GM10266 (cell line): ENCODE results near the gene ADCK1.

Source experiments
- DNase-seq: peaks from one replicate; pipeline ENCODE4 v3.0.0; 2012; ENCODE audit errors: extremely low spot score
- TF ChIP-seq, protein P1 (sequence below): IDR thresholded peaks from 2 replicates; pipeline ENCODE4 v1.5.1; 2012; ENCODE audit warnings: mild to moderate bottlenecking, low read depth; ENCODE audit not compliant: control insufficient read depth, insufficient read depth; ENCODE audit errors: missing control alignments

The ADCK1 gene

DNA sequence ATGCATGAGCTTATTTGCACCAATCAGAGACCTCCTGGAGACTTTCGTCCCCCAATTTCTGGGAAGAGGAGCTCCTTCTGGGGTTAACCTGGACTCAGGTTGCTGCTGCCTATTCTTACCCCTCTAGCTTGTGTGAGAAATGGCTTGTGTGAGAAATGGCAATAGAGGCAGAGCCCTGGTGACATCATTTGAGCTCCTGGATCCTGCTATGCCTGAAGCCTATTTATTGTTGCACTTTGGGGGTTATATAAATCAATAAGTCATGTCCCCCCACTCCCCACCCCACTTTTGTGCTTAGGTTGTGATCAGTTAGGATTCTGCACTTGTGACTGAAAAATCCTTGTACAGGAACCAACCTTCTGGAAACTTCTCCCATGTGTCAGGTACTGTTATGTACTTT is 167.2 kb downstream of the ADCK1 start:
- TF ChIP-seq, protein P1, sequence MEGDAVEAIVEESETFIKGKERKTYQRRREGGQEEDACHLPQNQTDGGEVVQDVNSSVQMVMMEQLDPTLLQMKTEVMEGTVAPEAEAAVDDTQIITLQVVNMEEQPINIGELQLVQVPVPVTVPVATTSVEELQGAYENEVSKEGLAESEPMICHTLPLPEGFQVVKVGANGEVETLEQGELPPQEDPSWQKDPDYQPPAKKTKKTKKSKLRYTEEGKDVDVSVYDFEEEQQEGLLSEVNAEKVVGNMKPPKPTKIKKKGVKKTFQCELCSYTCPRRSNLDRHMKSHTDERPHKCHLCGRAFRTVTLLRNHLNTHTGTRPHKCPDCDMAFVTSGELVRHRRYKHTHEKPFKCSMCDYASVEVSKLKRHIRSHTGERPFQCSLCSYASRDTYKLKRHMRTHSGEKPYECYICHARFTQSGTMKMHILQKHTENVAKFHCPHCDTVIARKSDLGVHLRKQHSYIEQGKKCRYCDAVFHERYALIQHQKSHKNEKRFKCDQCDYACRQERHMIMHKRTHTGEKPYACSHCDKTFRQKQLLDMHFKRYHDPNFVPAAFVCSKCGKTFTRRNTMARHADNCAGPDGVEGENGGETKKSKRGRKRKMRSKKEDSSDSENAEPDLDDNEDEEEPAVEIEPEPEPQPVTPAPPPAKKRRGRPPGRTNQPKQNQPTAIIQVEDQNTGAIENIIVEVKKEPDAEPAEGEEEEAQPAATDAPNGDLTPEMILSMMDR: no peak
- no peak for DNase-seq

GRCh38 chr14:77970646-77971045 is 170.7 kb downstream of the ADCK1 start:
- DNase-seq: no peak
- TF ChIP-seq, protein P1: no peak

DNA sequence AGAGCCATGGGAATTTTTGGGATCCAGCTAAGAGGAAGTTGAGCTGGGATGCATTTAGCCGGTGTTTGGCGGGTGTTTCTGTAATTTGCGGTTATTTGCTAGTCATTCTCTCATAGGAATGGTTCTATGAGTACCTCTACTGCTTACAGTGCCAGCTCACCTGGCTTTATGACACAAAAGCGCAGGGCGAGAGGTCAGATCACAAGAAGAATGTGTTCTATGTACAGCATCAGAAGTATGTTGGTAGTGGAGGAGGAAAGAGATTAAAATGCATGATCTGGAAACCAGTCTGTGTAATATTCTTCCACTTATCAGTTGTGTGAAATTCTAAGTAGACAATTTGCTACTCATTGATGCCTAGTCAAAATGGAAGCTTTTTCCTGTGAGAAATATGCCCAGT is 173.3 kb downstream of the ADCK1 start:
- DNase-seq: no peak
- TF ChIP-seq, protein P1: no peak

DNA sequence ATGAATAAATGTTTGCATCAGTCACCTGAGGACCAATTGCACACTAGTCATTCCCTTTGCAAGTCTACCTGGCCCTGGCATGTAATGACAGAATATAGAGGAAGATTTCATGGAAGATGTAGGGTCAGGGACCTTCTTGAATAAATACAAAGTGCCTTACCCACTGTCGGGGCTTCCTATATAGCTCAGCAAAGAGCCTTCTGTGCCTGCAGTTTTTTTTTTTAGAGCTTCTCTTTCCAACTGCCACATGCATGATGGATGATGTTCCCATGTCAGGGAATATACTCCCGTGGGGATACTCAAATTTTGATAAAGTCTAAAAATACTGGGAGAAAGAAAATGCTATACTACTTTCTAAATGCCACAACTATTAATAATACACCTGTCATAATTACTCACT is 176.7 kb downstream of the ADCK1 start:
- TF ChIP-seq, protein P1: no peak
- DNase-seq: no peak

GRCh38 chr14:77979171-77979570 is 179.3 kb downstream of the ADCK1 start:
- no peak for DNase-seq
- TF ChIP-seq, protein P1: no peak

DNA sequence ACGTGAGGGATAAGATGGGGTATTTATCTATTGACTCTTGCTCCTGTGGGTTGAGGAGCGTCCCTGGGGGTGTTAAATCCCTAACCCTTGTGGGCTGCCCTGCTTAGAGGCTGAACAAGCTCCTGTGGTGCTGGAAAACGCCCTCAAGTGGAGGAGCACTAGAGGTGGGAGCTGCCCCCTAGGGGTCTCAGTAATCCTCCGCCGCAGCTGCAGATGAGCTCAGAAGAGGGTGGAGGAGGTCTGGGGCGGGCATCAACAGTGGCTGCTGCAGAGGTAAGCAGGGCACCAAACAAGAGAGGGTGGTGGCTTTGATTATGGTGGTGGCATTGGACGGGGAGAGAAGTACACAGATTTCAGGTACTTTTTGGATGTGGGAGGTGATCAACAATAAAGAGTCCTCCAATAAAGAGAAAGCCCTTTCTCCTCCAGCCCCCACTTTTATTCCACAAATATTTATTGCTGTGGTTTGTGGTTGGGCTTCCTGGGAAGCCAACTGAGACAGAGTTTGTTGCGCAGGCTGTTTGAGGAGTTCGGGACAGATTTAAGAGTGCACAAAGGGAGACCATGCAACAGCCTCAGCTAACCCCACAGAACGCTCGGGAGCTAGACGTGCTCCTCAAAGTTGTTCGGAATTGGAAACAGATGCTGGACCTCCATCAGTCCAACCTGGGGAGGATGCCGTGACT is 179.9 kb downstream of the ADCK1 start:
- TF ChIP-seq, protein P1: no peak
- no peak for DNase-seq

DNA sequence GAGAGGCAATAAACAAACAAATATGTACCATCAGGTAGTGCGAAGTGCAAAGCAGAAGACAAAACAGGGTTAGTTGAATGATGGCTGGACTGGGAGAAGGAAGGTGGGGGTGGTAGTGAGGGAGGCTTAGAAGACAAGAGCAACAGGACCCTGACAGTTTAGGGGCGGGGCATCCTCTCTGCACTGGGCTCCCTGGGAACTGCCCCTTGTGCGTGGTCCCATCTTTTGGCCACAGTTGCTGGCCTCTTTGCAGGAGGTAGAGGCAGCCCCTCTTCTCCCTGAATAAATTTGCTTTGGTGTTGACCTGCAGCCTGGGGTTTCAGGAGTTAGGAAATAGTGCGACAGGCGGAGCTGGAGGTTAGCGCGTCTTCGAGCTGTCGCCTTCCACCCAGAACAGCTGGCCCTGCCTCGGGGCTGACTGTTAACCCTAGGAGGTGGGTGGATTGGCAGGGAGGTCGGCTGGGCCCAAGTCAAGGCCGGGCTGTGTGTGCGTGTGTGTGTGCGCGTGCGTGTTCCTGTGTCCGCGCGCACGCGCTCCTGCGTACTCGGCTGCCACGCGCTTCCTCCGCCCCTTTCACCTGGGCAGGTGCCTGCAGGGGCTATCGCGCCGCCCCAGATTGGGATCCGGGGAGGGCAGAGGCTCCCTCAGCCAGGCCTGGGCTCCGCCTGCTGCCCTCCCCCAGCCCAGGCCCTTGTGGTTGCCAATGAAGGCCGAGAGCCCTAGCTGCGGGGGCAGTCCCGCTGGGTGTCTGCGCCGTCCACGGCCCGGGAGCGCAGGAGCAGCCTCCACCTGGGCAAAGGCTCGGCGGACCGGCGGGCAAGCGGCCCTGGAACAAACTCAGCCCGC is 180.8 kb downstream of the ADCK1 start:
- DNase-seq: no peak
- TF ChIP-seq, protein P1: no peak
